ENCODE results near the gene GATA5. TPM values are rescaled to one million over a fixed set of nuclear protein-coding genes. Genes with fewer than 3 reads are reported as not detected.
A peak's percentile ranks its signal among the peaks of the same experiment; 100 is the strongest.

Gene GATA5, protein sequence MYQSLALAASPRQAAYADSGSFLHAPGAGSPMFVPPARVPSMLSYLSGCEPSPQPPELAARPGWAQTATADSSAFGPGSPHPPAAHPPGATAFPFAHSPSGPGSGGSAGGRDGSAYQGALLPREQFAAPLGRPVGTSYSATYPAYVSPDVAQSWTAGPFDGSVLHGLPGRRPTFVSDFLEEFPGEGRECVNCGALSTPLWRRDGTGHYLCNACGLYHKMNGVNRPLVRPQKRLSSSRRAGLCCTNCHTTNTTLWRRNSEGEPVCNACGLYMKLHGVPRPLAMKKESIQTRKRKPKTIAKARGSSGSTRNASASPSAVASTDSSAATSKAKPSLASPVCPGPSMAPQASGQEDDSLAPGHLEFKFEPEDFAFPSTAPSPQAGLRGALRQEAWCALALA
- total RNA-seq: under 1 TPM in 3 of 4 donors, not detected in 1; 0.33 to 0.78 (median 0.46) TPM

DNA sequence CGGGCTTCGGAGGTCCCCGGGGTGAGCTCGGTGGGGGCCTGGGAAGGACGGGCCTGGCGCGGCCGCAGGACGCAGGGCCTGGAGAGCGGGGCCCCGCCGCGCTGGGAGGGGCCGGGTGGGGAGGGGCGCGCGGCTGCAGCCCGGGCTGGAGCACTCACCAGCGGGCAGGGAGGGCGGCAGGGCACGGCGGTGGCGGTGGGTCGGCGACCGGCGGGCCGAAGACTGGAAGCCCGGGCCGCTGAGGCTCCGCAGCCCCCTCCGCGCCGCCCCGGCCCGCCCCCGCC, at the start of gene GATA5:
Gene GATA5, minus strand, starts transcription at position 224 of the 284 bp plus-strand sequence. CDS start 474 bp downstream, outside the sequence.
- H3K4me3 ChIP-seq: peak within 1 kb of the TSS; percentile 32 to 55 (median 38)
- no peak for TF ChIP-seq POLR2AphosphoS5 (IDR thresholded peaks at IDR 0.05)
- TF ChIP-seq EP300 (IDR thresholded peaks at IDR 0.05): no peak
- no peak for TF ChIP-seq POLR2A (IDR thresholded peaks at IDR 0.05; ENCODE audit: low read depth)
- TF ChIP-seq, protein P1, sequence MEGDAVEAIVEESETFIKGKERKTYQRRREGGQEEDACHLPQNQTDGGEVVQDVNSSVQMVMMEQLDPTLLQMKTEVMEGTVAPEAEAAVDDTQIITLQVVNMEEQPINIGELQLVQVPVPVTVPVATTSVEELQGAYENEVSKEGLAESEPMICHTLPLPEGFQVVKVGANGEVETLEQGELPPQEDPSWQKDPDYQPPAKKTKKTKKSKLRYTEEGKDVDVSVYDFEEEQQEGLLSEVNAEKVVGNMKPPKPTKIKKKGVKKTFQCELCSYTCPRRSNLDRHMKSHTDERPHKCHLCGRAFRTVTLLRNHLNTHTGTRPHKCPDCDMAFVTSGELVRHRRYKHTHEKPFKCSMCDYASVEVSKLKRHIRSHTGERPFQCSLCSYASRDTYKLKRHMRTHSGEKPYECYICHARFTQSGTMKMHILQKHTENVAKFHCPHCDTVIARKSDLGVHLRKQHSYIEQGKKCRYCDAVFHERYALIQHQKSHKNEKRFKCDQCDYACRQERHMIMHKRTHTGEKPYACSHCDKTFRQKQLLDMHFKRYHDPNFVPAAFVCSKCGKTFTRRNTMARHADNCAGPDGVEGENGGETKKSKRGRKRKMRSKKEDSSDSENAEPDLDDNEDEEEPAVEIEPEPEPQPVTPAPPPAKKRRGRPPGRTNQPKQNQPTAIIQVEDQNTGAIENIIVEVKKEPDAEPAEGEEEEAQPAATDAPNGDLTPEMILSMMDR (IDR thresholded peaks at IDR 0.05): no peak
- WGBS: 0% methylated on average over 10 of the region's 37 CpGs
- H3K36me3 ChIP-seq: no peaks in the 10 kb centered on the region
- H3K27ac ChIP-seq (replicated peaks in 1 of 4): no peak within 1 kb of the TSS
- intact Hi-C loops (cut with DNase I): no loop called here
- no peaks in the 10 kb centered on the region for H3K9me3 ChIP-seq
- DNase-seq (ENCODE audit: extremely low spot score): no peak
- peaks cover 4 to 96% (median 47%) of the 10 kb centered on the region in 4 donors for H3K27me3 ChIP-seq
- peaks cover 11 to 31% (median 30%) of the 10 kb centered on the region in 4 donors for H3K4me1 ChIP-seq

GRCh38 chr20:62525014-62525413, 49.2 kb upstream of the GATA5 start:
- no peak for TF ChIP-seq EP300 (IDR thresholded peaks at IDR 0.05)
- no peak for TF ChIP-seq POLR2A (IDR thresholded peaks at IDR 0.05; ENCODE audit: low read depth)
- TF ChIP-seq, protein P1 (IDR thresholded peaks at IDR 0.05): no peak
- TF ChIP-seq POLR2AphosphoS5 (IDR thresholded peaks at IDR 0.05): no peak
- Histone ChIP-seq H3K4me3 (no peak overlapping the region), H3K27me3 (peaks cover 0 to 54% (median 6%) of the 10 kb centered on the region in 4 donors), H3K36me3 (no peaks in the 10 kb centered on the region), H3K27ac (replicated peaks in 1 of 4) (no peak overlapping the region), H3K4me1 (peaks cover 10 to 16% (median 10%) of the 10 kb centered on the region in 4 donors), H3K9me3 (no peaks in the 10 kb centered on the region)
- intact Hi-C loops (cut with DNase I): no loop called here
- 49% methylated on average over 3 of the region's 15 CpGs for WGBS
- no peak for DNase-seq (ENCODE audit: extremely low spot score)

- intact Hi-C loops (cut with DNase I): no loop called here
- Histone ChIP-seq H3K36me3 (no peaks in the 10 kb centered on the region), H3K4me3 (no peak overlapping the region), H3K27ac (replicated peaks in 1 of 4) (no peak overlapping the region), H3K27me3 (peaks cover 0 to 56% (median 6%) of the 10 kb centered on the region in 4 donors), H3K9me3 (no peaks in the 10 kb centered on the region), H3K4me1 (peaks cover 7 to 16% (median 10%) of the 10 kb centered on the region in 4 donors)
- WGBS: 18% methylated on average over 10 of the region's 10 CpGs
- DNase-seq (ENCODE audit: extremely low spot score): no peak
- TF ChIP-seq, protein P1 (IDR thresholded peaks at IDR 0.05): no peak
- TF ChIP-seq POLR2AphosphoS5 (IDR thresholded peaks at IDR 0.05) (no peak), POLR2A (IDR thresholded peaks at IDR 0.05; ENCODE audit: low read depth) (no peak), EP300 (IDR thresholded peaks at IDR 0.05) (no peak)
Measured at GRCh38 chr20:62524505-62524911, 48.7 kb upstream of the GATA5 start.

- Histone ChIP-seq H3K4me1 (peaks cover 0 to 16% (median 10%) of the 10 kb centered on the region in 4 donors), H3K4me3 (no peak overlapping the region), H3K36me3 (no peaks in the 10 kb centered on the region), H3K9me3 (no peaks in the 10 kb centered on the region), H3K27ac (replicated peaks in 1 of 4) (no peak overlapping the region), H3K27me3 (peaks cover 0 to 63% (median 6%) of the 10 kb centered on the region in 4 donors)
- intact Hi-C loops (cut with DNase I): no loop called here
- DNase-seq (ENCODE audit: extremely low spot score): no peak
- no peak for TF ChIP-seq POLR2AphosphoS5 (IDR thresholded peaks at IDR 0.05)
- 77% methylated on average over 16 of the region's 26 CpGs for WGBS
Measured at GRCh38 chr20:62523473-62524203, 47.8 kb upstream of the GATA5 start.

- Histone ChIP-seq H3K9me3 (no peaks in the 10 kb centered on the region), H3K4me3 (no peak overlapping the region), H3K27me3 (peaks cover 0 to 70% (median 6%) of the 10 kb centered on the region in 4 donors), H3K36me3 (no peaks in the 10 kb centered on the region), H3K4me1 (peaks cover 0 to 16% (median 10%) of the 10 kb centered on the region in 4 donors), H3K27ac (replicated peaks in 1 of 4) (no peak overlapping the region)
- intact Hi-C loops (cut with DNase I): no loop called here
- no peak for DNase-seq (ENCODE audit: extremely low spot score)
- TF ChIP-seq, protein P1 (IDR thresholded peaks at IDR 0.05): no peak
- TF ChIP-seq POLR2A (IDR thresholded peaks at IDR 0.05; ENCODE audit: low read depth): no peak
- no peak for TF ChIP-seq POLR2AphosphoS5 (IDR thresholded peaks at IDR 0.05)
- WGBS: 77% methylated on average over 14 of the region's 18 CpGs
Measured at GRCh38 chr20:62522748-62523396, 47.1 kb upstream of the GATA5 start.

Measured in esophagus muscularis mucosa (tissue), 4 donors.